ENCODE data around the gene CDH12. TPM values are rescaled to one million over a fixed set of nuclear protein-coding genes. Genes with fewer than 3 reads are reported as not detected.

The CDH12 gene
- total and polyA plus RNA-seq, 4 donors = 0.02 to 3.7 (median 0.31) TPM; not detected in 1

GRCh38 chr5:22109315-22109714, 743.8 kb downstream of the CDH12 start:
- no peak for TF ChIP-seq CTCF (IDR thresholded peaks at IDR 0.05; ENCODE audit: control extremely low read depth, extremely low read depth)
- no peaks in the 10 kb centered on the region for H3K9me3 ChIP-seq (ENCODE audit: control insufficient read depth in 4 of 4, insufficient read depth in 3 of 4, low read length in 3 of 4)
- no peaks in the 10 kb centered on the region for H3K4me1 ChIP-seq (ENCODE audit: control insufficient read depth in 5 of 5, insufficient read depth in 5 of 5, low read length in 5 of 5)

GRCh38 chr5:22108545-22108944, 744.6 kb downstream of the CDH12 start:
- Histone ChIP-seq H3K36me3 (ENCODE audit: control insufficient read depth in 4 of 4, insufficient read depth in 4 of 4, low read length in 4 of 4) (no peaks in the 10 kb centered on the region), H3K9me3 (ENCODE audit: control insufficient read depth in 4 of 4, insufficient read depth in 3 of 4, low read length in 3 of 4) (no peaks in the 10 kb centered on the region), H3K27ac (ENCODE audit: low read depth in 1 of 2, low read length in 1 of 2) (no peak overlapping the region), H3K4me3 (no peak overlapping the region), H3K27me3 (ENCODE audit: control insufficient read depth in 3 of 3, insufficient read depth in 3 of 3, low read length in 2 of 3) (no peaks in the 10 kb centered on the region), H3K9ac (ENCODE audit: insufficient read depth in 1 of 2, low read length in 2 of 2) (no peak overlapping the region), H3K4me1 (ENCODE audit: control insufficient read depth in 5 of 5, insufficient read depth in 5 of 5, low read length in 5 of 5) (no peaks in the 10 kb centered on the region)
- no peak for TF ChIP-seq CTCF (IDR thresholded peaks at IDR 0.05; ENCODE audit: control extremely low read depth, extremely low read depth)
- ATAC-seq (ENCODE audit: insufficient read depth, low FRiP score) = no peak
- no peak for DNase-seq

More at GRCh38 chr5:22109315-22109714, 743.8 kb downstream of the CDH12 start:
- ATAC-seq (ENCODE audit: insufficient read depth, low FRiP score) (no peak), DNase-seq (no peak)
- Histone ChIP-seq H3K27ac (ENCODE audit: low read depth in 1 of 2, low read length in 1 of 2) (no peak overlapping the region), H3K36me3 (ENCODE audit: control insufficient read depth in 4 of 4, insufficient read depth in 4 of 4, low read length in 4 of 4) (no peaks in the 10 kb centered on the region), H3K4me3 (no peak overlapping the region), H3K9ac (ENCODE audit: insufficient read depth in 1 of 2, low read length in 2 of 2) (no peak overlapping the region), H3K27me3 (ENCODE audit: control insufficient read depth in 3 of 3, insufficient read depth in 3 of 3, low read length in 2 of 3) (no peaks in the 10 kb centered on the region)

GRCh38 chr5:22102823-22103359, 750.3 kb downstream of the CDH12 start:
- DNase-seq = no peak
- H3K9ac ChIP-seq (ENCODE audit: insufficient read depth in 1 of 2, low read length in 2 of 2) = no peak overlapping the region
- TF ChIP-seq CTCF (IDR thresholded peaks at IDR 0.05; ENCODE audit: control extremely low read depth, extremely low read depth) = no peak
- no peaks in the 10 kb centered on the region for H3K27me3 ChIP-seq (ENCODE audit: control insufficient read depth in 3 of 3, insufficient read depth in 3 of 3, low read length in 2 of 3)
- no peak for ATAC-seq (ENCODE audit: insufficient read depth, low FRiP score)
- WGBS, 2 donors = 65 to 66% methylated on average over 5 of the region's 5 CpGs
- H3K4me3 ChIP-seq = no peak overlapping the region
- H3K9me3 ChIP-seq (ENCODE audit: control insufficient read depth in 4 of 4, insufficient read depth in 3 of 4, low read length in 3 of 4) = peaks cover 0 to 2% (median 0%) of the 10 kb centered on the region in 4 donors
- no peak overlapping the region for H3K27ac ChIP-seq (ENCODE audit: low read depth in 1 of 2, low read length in 1 of 2)
- H3K36me3 ChIP-seq (ENCODE audit: control insufficient read depth in 4 of 4, insufficient read depth in 4 of 4, low read length in 4 of 4) = no peaks in the 10 kb centered on the region
- no peaks in the 10 kb centered on the region for H3K4me1 ChIP-seq (ENCODE audit: control insufficient read depth in 5 of 5, insufficient read depth in 5 of 5, low read length in 5 of 5)

- WGBS, 2 donors = 82 to 84% methylated on average over 2 of the region's 2 CpGs
- H3K9ac ChIP-seq (ENCODE audit: insufficient read depth in 1 of 2, low read length in 2 of 2) = no peak overlapping the region
- no peaks in the 10 kb centered on the region for H3K9me3 ChIP-seq (ENCODE audit: control insufficient read depth in 4 of 4, insufficient read depth in 3 of 4, low read length in 3 of 4)
- TF ChIP-seq CTCF (IDR thresholded peaks at IDR 0.05; ENCODE audit: control extremely low read depth, extremely low read depth) = no peak
- ATAC-seq (ENCODE audit: insufficient read depth, low FRiP score) = no peak
- DNase-seq = no peak
- no peaks in the 10 kb centered on the region for H3K36me3 ChIP-seq (ENCODE audit: control insufficient read depth in 4 of 4, insufficient read depth in 4 of 4, low read length in 4 of 4)
- no peaks in the 10 kb centered on the region for H3K27me3 ChIP-seq (ENCODE audit: control insufficient read depth in 3 of 3, insufficient read depth in 3 of 3, low read length in 2 of 3)
- no peak overlapping the region for H3K4me3 ChIP-seq
- H3K4me1 ChIP-seq (ENCODE audit: control insufficient read depth in 5 of 5, insufficient read depth in 5 of 5, low read length in 5 of 5) = peaks cover 0 to 10% (median 0%) of the 10 kb centered on the region in 5 donors
- H3K27ac ChIP-seq (ENCODE audit: low read depth in 1 of 2, low read length in 1 of 2) = no peak overlapping the region
These were observed 764.6 kb downstream of the CDH12 start for GRCh38 chr5:22088517-22088916.

All from lung (tissue), 12 donors.